Activated CD8-positive, alpha-beta memory T cell treated with anti-CD3 and anti-CD28 coated beads, Interleukin-2, amount 10 ng/mL, durations not matched to agents 7 days and 5 days (primary cell): Measurements from ENCODE around the gene LIMA1. TPM values are rescaled to one million over a fixed set of nuclear protein-coding genes. Genes with fewer than 3 reads are reported as not detected.
"Not testable (repeated sequence)": the region's sequence is repeated elsewhere in the genome, so short reads cannot be mapped to it uniquely, and the experiment has no call there.

Experiments used
- ATAC-seq: fragments of 150-1000 bp; cut with Tn5 transposase; one replicate; pipeline ENCODE4 v1.10.0; 2021; ENCODE audit warnings: moderate library complexity
- CTCF ChIA-PET: fragments of 350-600 bp; sonication (Branson Sonifier 250); formaldehyde crosslinking; loops from one replicate; lab custom pipeline; 2021; ENCODE audit warnings: antibody characterized with exemption; lab: Charles Lee
- DNase-seq: peaks from one replicate; pipeline ENCODE4 v3.0.0-alpha.2; 2020
- H3K27ac Mint-ChIP-seq: one replicate; pipeline ENCODE4 v1.8.0; 2021; ENCODE audit warnings: mild to moderate bottlenecking, mixed read lengths
- H3K27me3 Mint-ChIP-seq: one replicate; pipeline ENCODE4 v1.8.0; 2021; ENCODE audit warnings: mixed read lengths
- H3K36me3 Mint-ChIP-seq: one replicate; pipeline ENCODE4 v1.8.0; 2021; ENCODE audit warnings: mild to moderate bottlenecking, mixed read lengths
- H3K4me1 Mint-ChIP-seq: one replicate; pipeline ENCODE4 v1.8.0; 2021; ENCODE audit warnings: mixed read lengths
- H3K4me3 Mint-ChIP-seq: one replicate; pipeline ENCODE4 v1.8.0; 2021; ENCODE audit warnings: mild to moderate bottlenecking, moderate library complexity, mixed read lengths
- H3K9me3 Mint-ChIP-seq: one replicate; pipeline ENCODE4 v1.8.0; 2022; ENCODE audit warnings: low read depth, mixed read lengths
- total RNA-seq, 2 experiments: library from RNA; stranded (reverse); gene quantifications; one replicate each; pipeline ENCODE4 v1.2.3, GENCODE V29; 2021

Gene LIMA1
- total RNA-seq, 2 experiments from 2014 or later = 36.4 to 64.2 TPM

DNA sequence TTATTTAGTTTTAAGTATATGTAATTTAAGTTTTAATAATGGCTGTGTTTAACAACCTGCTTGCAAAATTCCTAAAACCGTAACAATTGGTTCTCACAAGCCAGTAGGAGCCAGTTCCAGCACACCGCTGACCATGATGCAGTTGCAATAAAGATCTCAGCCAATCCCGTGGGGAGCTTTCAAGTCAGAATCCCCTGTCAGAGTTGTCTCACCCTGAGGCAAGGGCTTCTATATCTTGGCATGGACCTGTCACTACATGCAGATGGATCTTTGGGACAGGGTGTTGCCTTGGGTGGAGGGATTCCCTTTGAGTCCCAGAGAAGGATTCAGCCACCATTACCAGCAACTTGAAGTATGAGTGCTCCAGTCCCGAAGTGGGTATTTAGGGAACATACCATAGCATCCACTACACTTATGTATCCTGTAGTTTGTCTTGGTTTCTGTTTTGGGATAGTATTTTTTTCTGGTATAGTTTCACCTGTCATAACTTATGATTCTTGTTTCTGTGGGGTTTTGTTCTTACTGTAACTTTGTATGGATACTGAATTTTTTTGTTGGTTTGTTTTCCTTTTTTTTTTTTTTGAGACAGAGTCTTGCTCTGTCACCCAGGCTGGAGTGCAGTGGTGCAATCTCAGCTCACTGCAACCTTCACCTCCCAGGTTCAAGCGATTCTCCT, 30.1 kb upstream of the LIMA1 start:
- ATAC-seq (no peak), DNase-seq (no peak)
- Mint-ChIP-seq H3K4me1 (peaks cover 5% of the 10 kb centered on the region), H3K9me3 (no peaks in the 10 kb centered on the region), H3K27me3 (no peaks in the 10 kb centered on the region), H3K4me3 (no peak overlapping the region), H3K27ac (no peak overlapping the region), H3K36me3 (no peaks in the 10 kb centered on the region)
- CTCF ChIA-PET = interaction anchor here (0.6 to 1.4 kb wide), 5 partner anchors 12 to 346 kb away, joined by 3 to 5 read pairs (median 3); no protein-coding TSS in a partner anchor

DNA sequence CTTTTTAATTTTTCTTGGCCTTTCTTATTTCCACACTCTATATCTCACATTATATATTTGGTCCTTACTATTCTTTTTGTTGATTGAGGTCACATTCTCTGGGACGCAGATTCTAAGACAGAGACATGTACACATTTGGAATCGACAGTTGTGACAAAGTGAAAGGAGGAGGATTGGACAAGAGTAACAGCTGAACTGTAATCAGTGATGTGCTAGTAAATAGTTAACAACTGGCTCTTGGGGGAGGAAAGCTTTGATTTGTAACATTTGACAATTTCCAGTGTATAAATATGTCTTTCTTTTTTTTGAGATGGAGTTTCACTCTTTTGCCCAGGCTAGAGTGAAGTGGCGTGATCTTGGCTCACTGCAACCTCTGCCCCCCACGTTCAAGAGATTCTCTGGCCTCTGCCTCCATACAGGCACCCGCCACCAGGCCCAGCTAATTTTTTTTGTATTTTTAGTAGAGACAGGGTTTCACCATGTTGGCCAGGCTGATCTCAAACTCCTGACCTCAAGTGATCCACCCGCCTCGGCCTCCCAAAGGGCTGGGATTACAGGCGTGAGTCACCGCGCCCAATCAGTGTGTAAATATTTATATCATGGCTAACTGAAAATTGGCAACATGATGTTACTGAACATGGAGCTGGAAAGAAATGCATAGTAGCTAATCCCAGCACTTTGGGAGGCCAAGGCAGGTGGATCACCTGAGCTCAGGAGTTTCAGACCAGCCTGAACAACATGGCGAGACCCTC, 28.7 kb upstream of the LIMA1 start:
- ATAC-seq, DNase-seq, H3K36me3 Mint-ChIP-seq, H3K4me3 Mint-ChIP-seq, H3K27me3 Mint-ChIP-seq, H3K4me1 Mint-ChIP-seq, H3K27ac Mint-ChIP-seq, H3K9me3 Mint-ChIP-seq: not testable (repeated sequence)
- CTCF ChIA-PET = interaction anchor here (1.0 to 1.1 kb wide), 2 partner anchors 8 to 21 kb away, joined by 3 read pairs; no protein-coding TSS in a partner anchor

DNA sequence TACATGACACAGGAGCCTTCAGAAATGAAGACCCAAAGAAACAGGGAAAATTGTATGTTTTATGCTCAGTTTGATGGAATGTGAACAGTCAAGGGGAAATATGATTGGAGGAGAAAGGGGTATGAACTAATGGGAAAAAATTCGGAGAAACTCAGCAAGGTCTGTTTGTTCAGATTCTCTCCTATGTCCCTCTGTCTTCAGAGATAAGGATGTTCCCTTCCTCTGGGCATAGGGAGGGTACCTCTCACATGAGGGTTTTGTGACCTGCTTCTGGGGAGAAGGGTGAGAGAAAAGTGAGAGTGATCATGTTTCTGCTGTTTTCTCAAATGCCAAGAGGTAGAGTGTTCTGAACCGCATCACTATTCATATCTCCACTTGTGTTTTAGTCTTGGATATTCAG, 26.6 kb upstream of the LIMA1 start:
- ATAC-seq (no peak), DNase-seq (no peak)
- CTCF ChIA-PET = no interaction called here
- no peaks in the 10 kb centered on the region for H3K9me3 Mint-ChIP-seq
- H3K36me3 Mint-ChIP-seq = no peaks in the 10 kb centered on the region
- peaks cover 5% of the 10 kb centered on the region for H3K4me1 Mint-ChIP-seq
- no peaks in the 10 kb centered on the region for H3K27me3 Mint-ChIP-seq
- no peak overlapping the region for H3K4me3 Mint-ChIP-seq
- H3K27ac Mint-ChIP-seq = no peak overlapping the region

DNA sequence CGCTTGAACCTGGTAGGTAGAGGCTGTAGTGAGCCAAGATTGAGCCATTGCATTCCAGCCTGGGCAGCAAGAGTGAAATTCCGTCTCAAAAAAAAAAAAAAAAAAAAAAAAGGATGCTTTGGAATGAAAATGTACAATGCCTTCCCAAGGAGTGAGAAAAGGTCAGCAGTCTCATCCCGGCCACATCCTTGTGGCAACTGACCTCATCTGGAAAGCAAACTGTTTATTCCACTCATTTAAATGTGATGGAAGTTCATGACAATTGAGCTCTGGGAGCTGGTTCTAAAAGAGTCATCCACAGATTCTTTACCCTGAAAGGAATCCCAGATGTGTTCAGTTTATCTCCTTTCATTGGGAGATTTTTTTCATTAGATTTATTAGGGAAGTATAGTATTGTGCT, 19.4 kb upstream of the LIMA1 start:
- no peak overlapping the region for H3K4me3 Mint-ChIP-seq
- H3K27me3 Mint-ChIP-seq = no peaks in the 10 kb centered on the region
- peaks cover 1% of the 10 kb centered on the region for H3K36me3 Mint-ChIP-seq
- CTCF ChIA-PET = interaction anchor here (1.8 to 2.2 kb wide), 2 partner anchors 12 to 19 kb away, joined by 5 to 6 read pairs; partner anchors contain the start of gene LIMA1
- H3K9me3 Mint-ChIP-seq = no peaks in the 10 kb centered on the region
- no peak overlapping the region for H3K27ac Mint-ChIP-seq
- ATAC-seq = no peak
- H3K4me1 Mint-ChIP-seq = no peaks in the 10 kb centered on the region
- no peak for DNase-seq

DNA sequence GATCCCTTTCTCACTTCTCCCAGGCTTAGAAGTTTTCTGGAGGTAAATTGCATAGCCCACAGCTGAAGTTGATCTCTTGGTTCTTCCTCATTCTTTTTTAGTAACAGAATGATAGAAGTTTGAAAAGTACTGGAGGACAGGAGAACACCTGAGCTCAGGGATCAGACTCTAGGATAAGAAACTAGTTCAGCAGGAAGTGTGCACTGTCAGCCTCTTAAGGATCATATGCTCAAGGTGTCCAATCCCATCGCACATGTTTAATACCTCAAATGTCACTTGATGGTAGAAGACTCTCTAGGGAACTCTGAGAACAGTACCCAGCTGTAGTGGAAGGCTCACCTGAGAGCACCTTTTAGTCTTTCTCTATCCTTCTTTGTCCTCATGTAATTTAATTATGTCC, 14.7 kb upstream of the LIMA1 start:
- no peaks in the 10 kb centered on the region for H3K9me3 Mint-ChIP-seq
- no peak for DNase-seq
- no peaks in the 10 kb centered on the region for H3K27me3 Mint-ChIP-seq
- H3K27ac Mint-ChIP-seq = no peak overlapping the region
- CTCF ChIA-PET = no interaction called here
- no peaks in the 10 kb centered on the region for H3K4me1 Mint-ChIP-seq
- no peak overlapping the region for H3K4me3 Mint-ChIP-seq
- no peak for ATAC-seq
- H3K36me3 Mint-ChIP-seq = peaks cover 1% of the 10 kb centered on the region

DNA sequence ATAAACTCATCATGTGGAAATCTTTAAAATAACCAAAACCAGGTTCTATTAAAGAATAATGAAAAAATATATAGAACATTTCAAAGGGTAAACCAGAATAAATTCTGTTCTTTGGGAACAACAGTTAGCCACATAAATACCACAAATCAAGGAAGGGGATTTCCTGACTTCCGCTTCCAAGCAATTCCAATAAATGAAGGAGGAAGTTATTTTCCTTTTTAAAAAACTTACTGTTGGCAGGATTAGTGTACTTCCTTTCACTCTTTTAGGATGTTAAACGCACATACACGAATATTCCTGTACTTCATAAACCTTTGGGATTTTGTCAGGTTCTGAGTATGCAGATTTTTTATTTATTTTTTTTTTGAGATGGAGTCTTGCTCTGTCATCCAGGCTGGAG, 13.7 kb upstream of the LIMA1 start:
- CTCF ChIA-PET = no interaction called here
- DNase-seq (no peak), ATAC-seq (no peak)
- Mint-ChIP-seq H3K4me1 (no peaks in the 10 kb centered on the region), H3K27ac (no peak overlapping the region), H3K9me3 (no peaks in the 10 kb centered on the region), H3K4me3 (no peak overlapping the region), H3K27me3 (no peaks in the 10 kb centered on the region), H3K36me3 (peaks cover 1% of the 10 kb centered on the region)

DNA sequence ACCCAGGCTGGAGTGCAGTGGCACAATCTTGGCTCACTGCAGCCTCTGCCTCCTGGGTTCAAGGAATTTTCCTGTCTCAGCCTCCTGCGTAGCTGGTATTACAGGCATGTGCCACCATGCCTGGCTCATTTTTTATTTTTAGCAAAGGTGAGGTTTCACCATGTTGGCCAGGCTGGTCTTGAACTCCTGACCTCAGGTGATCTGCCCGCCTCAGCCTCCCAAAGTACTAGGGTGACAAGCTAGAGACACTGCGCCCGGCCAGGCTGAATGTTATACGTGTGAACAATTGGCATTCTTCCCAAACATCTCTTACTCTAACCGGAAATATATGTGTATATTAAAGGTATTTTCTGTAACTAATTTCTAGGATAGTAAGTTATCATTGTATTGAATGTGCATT, 13.2 kb upstream of the LIMA1 start:
- peaks cover 5% of the 10 kb centered on the region for H3K36me3 Mint-ChIP-seq
- CTCF ChIA-PET = interaction anchor here (1.2 kb wide), 1 partner anchor 13 kb away, joined by 3 read pairs; the partner anchor contains the start of gene LIMA1
- no peak for DNase-seq
- no peak for ATAC-seq
- H3K9me3 Mint-ChIP-seq = peaks cover 4% of the 10 kb centered on the region
- no peaks in the 10 kb centered on the region for H3K4me1 Mint-ChIP-seq
- no peaks in the 10 kb centered on the region for H3K27me3 Mint-ChIP-seq
- no peak overlapping the region for H3K4me3 Mint-ChIP-seq
- no peak overlapping the region for H3K27ac Mint-ChIP-seq

DNA sequence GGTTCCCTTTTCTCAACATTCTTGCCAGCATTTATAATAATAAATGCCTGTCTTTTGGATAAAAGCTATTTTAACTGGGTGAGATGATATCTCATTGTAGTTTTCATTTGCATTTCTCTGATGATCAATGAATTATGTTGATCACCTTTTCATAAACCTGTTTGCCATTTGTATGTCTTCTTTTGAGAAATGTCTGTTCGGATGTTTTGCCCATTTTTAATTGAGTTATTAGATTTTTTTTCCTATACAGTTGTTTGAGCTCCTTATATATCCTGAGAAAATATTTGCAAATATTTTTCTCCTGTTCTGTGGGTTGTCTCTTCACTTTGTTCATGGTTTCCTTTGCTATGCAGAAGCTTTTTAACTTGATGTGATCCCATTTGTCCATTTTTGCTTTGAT, 8.1 kb upstream of the LIMA1 start:
- H3K9me3 Mint-ChIP-seq = peaks cover 9% of the 10 kb centered on the region
- ATAC-seq (no peak), DNase-seq (no peak)
- H3K4me3 Mint-ChIP-seq = no peak overlapping the region
- H3K4me1 Mint-ChIP-seq = peaks cover 2% of the 10 kb centered on the region
- CTCF ChIA-PET = interaction anchor here (1.3 kb wide), 1 partner anchor 21 kb away, joined by 3 read pairs; no protein-coding TSS in a partner anchor
- no peaks in the 10 kb centered on the region for H3K27me3 Mint-ChIP-seq
- no peak overlapping the region for H3K27ac Mint-ChIP-seq
- H3K36me3 Mint-ChIP-seq = peaks cover 11% of the 10 kb centered on the region

DNA sequence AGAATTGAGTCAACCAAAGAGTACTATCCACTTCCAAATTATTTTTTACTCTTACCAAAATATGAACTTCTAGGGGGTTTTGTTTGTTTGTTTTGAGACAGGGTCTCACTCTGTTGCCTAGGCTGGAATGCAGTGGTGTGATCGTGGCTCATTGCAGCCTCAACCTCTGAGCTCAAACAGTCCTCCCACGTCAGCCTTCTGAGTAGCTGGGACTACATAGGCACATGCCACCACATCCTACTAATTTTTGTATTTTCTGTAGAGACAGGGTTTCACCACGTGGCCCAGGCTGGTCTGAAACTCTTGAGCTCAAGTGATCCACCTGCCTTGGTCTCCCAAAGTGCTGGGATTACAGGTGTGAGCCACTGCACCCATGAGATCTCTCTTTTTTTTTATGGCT, 7.4 kb upstream of the LIMA1 start:
- not testable (repeated sequence) for DNase-seq, H3K4me1 Mint-ChIP-seq, H3K4me3 Mint-ChIP-seq, H3K27me3 Mint-ChIP-seq, ATAC-seq, H3K9me3 Mint-ChIP-seq, H3K27ac Mint-ChIP-seq
- H3K36me3 Mint-ChIP-seq = peaks cover 11% of the 10 kb centered on the region
- CTCF ChIA-PET = interaction anchor here (1.3 kb wide), 1 partner anchor 22 kb away, joined by 3 read pairs; no protein-coding TSS in a partner anchor

DNA sequence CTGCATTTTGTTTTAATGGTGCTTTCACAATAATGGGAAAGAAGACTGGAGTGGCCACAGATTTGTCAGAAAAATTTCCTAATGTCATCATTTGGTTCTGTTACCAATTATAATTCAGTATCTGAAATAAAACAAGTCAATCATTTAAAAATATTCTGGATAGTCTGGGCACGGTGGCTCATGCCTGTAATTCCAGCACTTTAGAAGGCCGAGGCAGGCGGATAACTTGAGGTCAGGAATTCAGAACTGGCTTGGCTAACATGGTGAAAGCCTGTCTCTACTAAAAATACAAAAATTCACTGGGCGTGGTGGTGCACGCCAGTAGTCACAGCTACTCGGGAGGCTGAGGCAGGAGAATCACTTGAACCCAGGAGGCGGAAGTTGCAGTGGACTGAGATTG, 4.0 kb upstream of the LIMA1 start:
- Mint-ChIP-seq H3K36me3 (peaks cover 14% of the 10 kb centered on the region), H3K9me3 (peaks cover 9% of the 10 kb centered on the region), H3K27me3 (peaks cover under 1% of the 10 kb centered on the region), H3K4me3 (no peak overlapping the region), H3K4me1 (peaks cover 19% of the 10 kb centered on the region), H3K27ac (no peak overlapping the region)
- DNase-seq (no peak), ATAC-seq (no peak)
- CTCF ChIA-PET = interaction anchor here (0.6 to 1.1 kb wide), 3 partner anchors 8 to 602 kb away, joined by 3 read pairs; no protein-coding TSS in a partner anchor

DNA sequence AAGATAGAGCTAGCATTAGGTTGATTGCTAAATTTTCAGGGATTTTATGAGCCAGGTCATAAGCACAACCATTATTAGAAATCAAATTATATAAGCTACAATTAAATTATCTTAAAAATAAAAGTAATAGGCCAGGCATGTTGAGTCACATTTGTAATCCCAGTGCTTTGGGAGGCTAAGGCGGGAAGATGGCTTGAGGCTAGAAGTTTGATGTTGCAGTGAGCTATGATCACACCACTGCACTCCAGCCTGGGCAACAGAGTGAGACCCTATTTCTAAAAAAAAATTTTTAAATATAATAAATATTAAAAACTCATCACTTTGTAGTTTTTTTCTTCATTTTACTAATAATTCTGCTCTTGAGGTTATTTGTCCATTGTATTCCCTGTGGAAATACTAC, 1.9 kb upstream of the LIMA1 start:
- Mint-ChIP-seq H3K36me3 (peaks cover 3% of the 10 kb centered on the region), H3K27me3 (peaks cover 13% of the 10 kb centered on the region), H3K4me1 (peaks cover 23% of the 10 kb centered on the region), H3K9me3 (no peaks in the 10 kb centered on the region), H3K27ac (no peak overlapping the region), H3K4me3 (no peak overlapping the region)
- CTCF ChIA-PET = interaction anchor here (0.7 to 3.4 kb wide), 3 partner anchors 18 to 174 kb away, joined by 3 to 28 read pairs (median 6); no protein-coding TSS in a partner anchor
- DNase-seq (no peak), ATAC-seq (no peak)

DNA sequence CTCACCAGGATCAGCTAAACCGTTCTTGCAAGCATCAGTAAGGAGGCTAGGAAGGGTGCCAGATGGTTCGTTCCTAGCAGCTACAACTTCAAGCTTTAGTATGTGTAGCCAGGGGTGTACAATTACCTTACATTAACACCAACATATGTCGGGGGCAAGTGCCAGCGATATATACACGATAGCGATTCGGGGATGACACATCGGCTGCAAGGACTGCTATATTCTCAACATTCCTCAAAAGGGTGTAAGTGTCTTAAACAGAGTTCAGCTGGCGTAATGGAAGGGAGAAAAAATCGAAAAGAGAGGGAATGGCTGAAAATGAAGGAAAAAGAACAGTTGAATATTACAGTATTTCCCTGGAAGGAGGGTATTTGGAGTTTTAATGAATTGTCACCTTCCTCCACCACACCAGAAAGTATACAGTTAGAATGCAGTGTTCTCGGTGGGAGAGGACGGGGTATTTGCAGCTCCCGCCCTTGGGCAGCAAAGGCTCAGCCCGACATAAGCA, 545 bp downstream of the LIMA1 start:
- Mint-ChIP-seq H3K27ac (peak overlapping the region; percentile 68), H3K36me3 (peaks cover 3% of the 10 kb centered on the region), H3K4me3 (peak overlapping the region; percentile 88), H3K27me3 (peaks cover 13% of the 10 kb centered on the region), H3K4me1 (peaks cover 23% of the 10 kb centered on the region), H3K9me3 (no peaks in the 10 kb centered on the region)
- ATAC-seq (peak; percentile 35), DNase-seq (no peak)
- CTCF ChIA-PET = interaction anchor here (1.1 to 3.4 kb wide), 8 partner anchors 22 to 212 kb away, joined by 3 to 28 read pairs (median 4); partner anchors contain the start of gene SMARCD1

DNA sequence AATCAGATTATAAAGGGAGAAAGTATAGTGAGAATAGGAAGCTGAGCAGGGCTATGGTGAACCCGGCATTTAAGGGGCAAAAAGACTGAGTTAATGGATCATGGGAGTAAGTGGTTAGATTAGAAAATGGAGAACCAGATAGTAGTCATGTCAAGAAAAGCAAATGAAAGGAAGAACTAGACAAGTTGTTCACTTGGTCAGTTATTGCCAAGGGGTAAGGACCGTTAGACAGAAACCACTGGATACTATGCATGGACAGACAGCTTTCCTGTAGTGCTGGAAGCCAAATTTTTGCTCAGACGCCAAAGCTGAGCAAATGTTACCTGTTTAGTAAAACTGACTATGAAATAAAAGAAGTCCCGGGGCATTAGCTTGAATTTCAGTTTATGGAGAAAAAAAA, 3.8 kb downstream of the LIMA1 start:
- Mint-ChIP-seq H3K4me1 (peaks cover 31% of the 10 kb centered on the region), H3K4me3 (no peak overlapping the region), H3K9me3 (no peaks in the 10 kb centered on the region), H3K27me3 (peaks cover 13% of the 10 kb centered on the region), H3K36me3 (peaks cover 3% of the 10 kb centered on the region), H3K27ac (no peak overlapping the region)
- ATAC-seq (no peak), DNase-seq (no peak)
- CTCF ChIA-PET = interaction anchor here (0.8 kb wide), 1 partner anchor 8 kb away, joined by 3 read pairs; no protein-coding TSS in a partner anchor
